H9 (cell line): ENCODE measurements around the gene SC5D. TPM values are rescaled to one million over a fixed set of nuclear protein-coding genes. Genes with fewer than 3 reads are reported as not detected.

Experiments used
- DNase-seq: peaks from one replicate; pipeline ENCODE4 v3.0.0-alpha.2; 2017
- H2AFZ ChIP-seq: one replicate; pipeline ENCODE4 v1.6.1; 2013; ENCODE audit warnings: mild to moderate bottlenecking, low read length, control low read depth, moderate library complexity
- H2AK5ac ChIP-seq: 2 replicates; pipeline ENCODE4 v1.6.1; 2013; ENCODE audit warnings: low read length, control low read depth, mixed read lengths; ENCODE audit not compliant: insufficient read length
- H2BK120ac ChIP-seq: one replicate; pipeline ENCODE4 v1.6.1; 2013; ENCODE audit warnings: low read depth, mild to moderate bottlenecking, low read length, control low read depth, inconsistent platforms; ENCODE audit not compliant: poor library complexity, severe bottlenecking
- H2BK12ac ChIP-seq: 2 replicates; pipeline ENCODE4 v1.6.1; 2013; ENCODE audit warnings: low read length, control low read depth, mixed read lengths, low read depth; ENCODE audit not compliant: insufficient read length
- H2BK15ac ChIP-seq: 2 replicates; pipeline ENCODE4 v1.6.1; 2013; ENCODE audit warnings: low read depth, low read length, control low read depth
- H2BK20ac ChIP-seq: one replicate; pipeline ENCODE4 v1.6.1; 2013; ENCODE audit warnings: low read depth, mild to moderate bottlenecking, low read length, control low read depth, inconsistent platforms; ENCODE audit not compliant: poor library complexity, severe bottlenecking
- H2BK5ac ChIP-seq: 2 replicates; pipeline ENCODE4 v1.6.1; 2013; ENCODE audit warnings: low read length, control low read depth, mixed read lengths; ENCODE audit not compliant: insufficient read length
- H3K14ac ChIP-seq: 2 replicates; pipeline ENCODE4 v1.6.1; 2013; ENCODE audit warnings: low read length, control low read depth; ENCODE audit not compliant: insufficient read depth
- H3K18ac ChIP-seq: 2 replicates; pipeline ENCODE4 v1.6.1; 2013; ENCODE audit warnings: low read depth, mild to moderate bottlenecking, mixed read lengths, low read length, control low read depth; ENCODE audit not compliant: insufficient read length
- H3K23ac ChIP-seq: 2 replicates; pipeline ENCODE4 v1.6.1; 2013; ENCODE audit warnings: low read length, control low read depth, mixed read lengths, low read depth; ENCODE audit not compliant: insufficient read length
- H3K23me2 ChIP-seq: 2 replicates; pipeline ENCODE4 v1.6.1; 2013; ENCODE audit warnings: low read depth, mild to moderate bottlenecking, mixed read lengths, low read length, control low read depth; ENCODE audit not compliant: insufficient read length, poor library complexity, severe bottlenecking
- H3K27ac ChIP-seq: 2 replicates; pipeline ENCODE4 v1.5.1; 2013; ENCODE audit warnings: low read length, control low read depth, mixed read lengths, low read depth; ENCODE audit not compliant: insufficient read length
- H3K27me3 ChIP-seq: 2 replicates; pipeline ENCODE4 v1.6.1; 2013; ENCODE audit warnings: low read length, control low read depth, inconsistent platforms; ENCODE audit not compliant: insufficient read depth
- H3K4ac ChIP-seq: 2 replicates; pipeline ENCODE4 v1.6.1; 2013; ENCODE audit warnings: low read depth, mild to moderate bottlenecking, control low read depth, inconsistent platforms, low read length, moderate library complexity
- H3K4me1 ChIP-seq: 2 replicates; pipeline ENCODE4 v1.6.1; 2013; ENCODE audit warnings: low read length, control low read depth, inconsistent platforms; ENCODE audit not compliant: insufficient read depth
- H3K4me2 ChIP-seq: 2 replicates; pipeline ENCODE4 v1.6.1; 2013; ENCODE audit warnings: low read length, control low read depth, mixed read lengths; ENCODE audit not compliant: insufficient read length, insufficient read depth
- H3K56ac ChIP-seq: 2 replicates; pipeline ENCODE4 v1.6.1; 2013; ENCODE audit warnings: low read depth, mild to moderate bottlenecking, mixed read lengths, low read length, control low read depth; ENCODE audit not compliant: insufficient read length
- H3K79me1 ChIP-seq: 2 replicates; pipeline ENCODE4 v1.6.1; 2013; ENCODE audit warnings: low read depth, mild to moderate bottlenecking, moderate library complexity, low read length, control low read depth, inconsistent platforms; ENCODE audit not compliant: insufficient read depth, poor library complexity, severe bottlenecking
- H3K79me2 ChIP-seq: 2 replicates; pipeline ENCODE4 v1.6.1; 2013; ENCODE audit warnings: low read length, control low read depth, inconsistent platforms; ENCODE audit not compliant: insufficient read depth
- H3K9ac ChIP-seq: 2 replicates; pipeline ENCODE4 v1.6.1; 2013; ENCODE audit warnings: low read length, control low read depth, mixed read lengths; ENCODE audit not compliant: insufficient read length; ENCODE audit errors: extremely low read depth
- H3K9me3 ChIP-seq: one replicate; pipeline ENCODE4 v1.6.1; 2013; ENCODE audit warnings: low read depth, low read length, inconsistent platforms; ENCODE audit not compliant: control insufficient read depth
- H3T11ph ChIP-seq: one replicate; pipeline ENCODE4 v1.6.1; 2013; ENCODE audit warnings: mild to moderate bottlenecking, low read length, control low read depth, inconsistent platforms
- H4K20me1 ChIP-seq: one replicate; pipeline ENCODE4 v1.6.1; 2013; ENCODE audit not compliant: control insufficient read depth, insufficient read length, insufficient read depth
- H4K5ac ChIP-seq: 2 replicates; pipeline ENCODE4 v1.6.1; 2013; ENCODE audit warnings: low read depth, mild to moderate bottlenecking, mixed read lengths, low read length, control low read depth; ENCODE audit not compliant: insufficient read length
- H4K8ac ChIP-seq: replicated peaks from 2 replicates; pipeline ENCODE4 v1.6.1; 2013; ENCODE audit warnings: low read length, control low read depth, mixed read lengths, low read depth; ENCODE audit not compliant: insufficient read length
- H4K91ac ChIP-seq: 2 replicates; pipeline ENCODE4 v1.6.1; 2013; ENCODE audit warnings: low read depth, mild to moderate bottlenecking, moderate library complexity, mixed read lengths, low read length, control low read depth; ENCODE audit not compliant: insufficient read length
- H3K27ac Mint-ChIP-seq, 3 experiments: 2 replicates in 2 of 3; 3 replicates in 1 of 3; pipeline ENCODE4 v1.8.0; 2020 to 2021; ENCODE audit warnings: mixed read lengths in 3 of 3, mild to moderate bottlenecking in 1 of 3, moderate library complexity in 1 of 3
- H3K27me3 Mint-ChIP-seq: 2 replicates; pipeline ENCODE4 v1.8.0; 2021; ENCODE audit warnings: low read depth, mild to moderate bottlenecking, moderate library complexity, mixed read lengths
- H3K36me3 Mint-ChIP-seq, 3 experiments: 2 replicates in 2 of 3; 3 replicates in 1 of 3; pipeline ENCODE4 v1.8.0; 2020 to 2021; ENCODE audit warnings: low read depth in 3 of 3, mixed read lengths in 3 of 3; ENCODE audit not compliant: insufficient read depth in 1 of 3
- H3K4me1 Mint-ChIP-seq, 2 experiments: 2 replicates each; pipeline ENCODE4 v1.8.0; 2020; ENCODE audit warnings: mixed read lengths in 2 of 2
- H3K4me3 Mint-ChIP-seq, 2 experiments: 2 replicates in 1 of 2; 3 replicates in 1 of 2; pipeline ENCODE4 v1.8.0; 2020 to 2021; ENCODE audit warnings: mild to moderate bottlenecking in 2 of 2, mixed read lengths in 2 of 2, moderate library complexity in 1 of 2
- H3K9me3 Mint-ChIP-seq, 2 experiments: 2 replicates in 1 of 2; 3 replicates in 1 of 2; pipeline ENCODE4 v1.8.0; 2020; ENCODE audit warnings: mild to moderate bottlenecking in 2 of 2, mixed read lengths in 2 of 2, moderate library complexity in 1 of 2
- WGBS: extraction: QIAGEN DNeasy Blood & Tissue Kit; methylation state at CpG from one replicate; pipeline ENCODE4 v1.1.7; 2013; ENCODE audit warnings: missing lambda C conversion rate, low lambda C conversion rate, mixed read lengths; ENCODE audit not compliant: insufficient read length; ENCODE audit errors: extremely low coverage; 5-methylcytosine and 5-hydroxymethylcytosine counted together
- total RNA-seq: library from RNA; stranded (reverse); gene quantifications from 2 replicates; pipeline ENCODE4 v1.2.1, GENCODE V29; 2021
- TF ChIP-seq, protein P1 (sequence below): fragments of 200-600 bp; sonication (generic); conservative IDR thresholded peaks from 3 replicates; pipeline ENCODE4 v1.8.0; 2021; ENCODE audit warnings: antibody characterized with exemption, mild to moderate bottlenecking

The SC5D gene
- total RNA-seq, 1 experiment from 2014 or later: 92.0 TPM

DNA sequence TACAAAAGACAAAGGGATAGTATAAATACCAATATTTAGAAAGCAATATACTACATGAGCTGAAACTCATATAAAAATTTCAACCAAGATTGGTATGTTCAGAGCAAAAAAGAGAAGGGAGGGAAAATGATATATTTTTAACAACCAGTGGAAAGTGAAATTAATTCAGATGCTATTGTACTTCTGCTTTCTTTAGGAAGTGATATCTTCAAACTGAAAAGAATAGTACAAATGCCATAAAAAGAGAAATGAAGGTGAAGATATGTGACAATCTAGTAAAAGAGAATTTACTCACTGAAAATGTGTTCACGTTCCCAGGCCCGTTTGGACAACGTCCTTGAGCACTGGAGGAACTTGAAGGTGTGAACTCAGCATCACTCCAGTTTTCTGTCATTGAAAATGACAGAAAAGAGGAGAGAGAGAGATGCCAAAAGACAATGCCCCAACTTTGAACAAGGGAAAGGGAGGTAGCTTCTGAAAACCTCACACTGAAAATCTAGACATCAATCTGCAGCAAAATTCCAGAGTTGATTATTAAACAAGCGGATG lies 47.5 kb downstream of the SC5D start:
- Histone ChIP-seq H3K27ac (no peak overlapping the region), H3K23me2 (no peaks in the 10 kb centered on the region), H3K4me1 (no peaks in the 10 kb centered on the region), H3T11ph (no peak overlapping the region), H3K9ac (no peak overlapping the region), H3K23ac (no peak overlapping the region), H2BK12ac (no peak overlapping the region), H2BK15ac (no peak overlapping the region), H3K9me3 (no peaks in the 10 kb centered on the region), H2BK20ac (no peak overlapping the region), H2BK5ac (no peak overlapping the region), H4K8ac (no peak overlapping the region), H3K4ac (no peak overlapping the region), H3K79me2 (no peaks in the 10 kb centered on the region), H3K18ac (no peak overlapping the region), H2AK5ac (no peak overlapping the region), H3K56ac (no peak overlapping the region), H4K5ac (no peak overlapping the region), H3K27me3 (no peaks in the 10 kb centered on the region), H2BK120ac (no peak overlapping the region), H4K20me1 (no peaks in the 10 kb centered on the region), H2AFZ (no peak overlapping the region), H3K4me2 (no peak overlapping the region), H3K14ac (no peak overlapping the region), H4K91ac (no peak overlapping the region), H3K79me1 (no peaks in the 10 kb centered on the region)
- Mint-ChIP-seq H3K4me3 (no peak overlapping the region), H3K36me3 (no peaks in the 10 kb centered on the region), H3K9me3 (no peaks in the 10 kb centered on the region), H3K4me1 (0 out of 4 replicates have a peak, but pooled peaks cover 2 to 3% of the 10 kb centered on the region in 2 experiments), H3K27ac (no peak overlapping the region), H3K27me3 (no peaks in the 10 kb centered on the region; the same call in 1 of the 2 replicates)
- TF ChIP-seq, protein P1, sequence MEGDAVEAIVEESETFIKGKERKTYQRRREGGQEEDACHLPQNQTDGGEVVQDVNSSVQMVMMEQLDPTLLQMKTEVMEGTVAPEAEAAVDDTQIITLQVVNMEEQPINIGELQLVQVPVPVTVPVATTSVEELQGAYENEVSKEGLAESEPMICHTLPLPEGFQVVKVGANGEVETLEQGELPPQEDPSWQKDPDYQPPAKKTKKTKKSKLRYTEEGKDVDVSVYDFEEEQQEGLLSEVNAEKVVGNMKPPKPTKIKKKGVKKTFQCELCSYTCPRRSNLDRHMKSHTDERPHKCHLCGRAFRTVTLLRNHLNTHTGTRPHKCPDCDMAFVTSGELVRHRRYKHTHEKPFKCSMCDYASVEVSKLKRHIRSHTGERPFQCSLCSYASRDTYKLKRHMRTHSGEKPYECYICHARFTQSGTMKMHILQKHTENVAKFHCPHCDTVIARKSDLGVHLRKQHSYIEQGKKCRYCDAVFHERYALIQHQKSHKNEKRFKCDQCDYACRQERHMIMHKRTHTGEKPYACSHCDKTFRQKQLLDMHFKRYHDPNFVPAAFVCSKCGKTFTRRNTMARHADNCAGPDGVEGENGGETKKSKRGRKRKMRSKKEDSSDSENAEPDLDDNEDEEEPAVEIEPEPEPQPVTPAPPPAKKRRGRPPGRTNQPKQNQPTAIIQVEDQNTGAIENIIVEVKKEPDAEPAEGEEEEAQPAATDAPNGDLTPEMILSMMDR: no peak
- no CpG with 5 or more reads among the region's 4 CpGs for WGBS
- no peak for DNase-seq
